GM08714 (cell line): ENCODE measurements around the gene VPS41.
"Not testable (repeated sequence)": the region's sequence is repeated elsewhere in the genome, so short reads cannot be mapped to it uniquely, and the experiment has no call there.

Experiments used
- H3K4me3 ChIP-seq: fragments of 200-500 bp; sonication (Bioruptor generic); 2 replicates; pipeline ENCODE4 v1.5.1; 2014; ENCODE audit warnings: mild to moderate bottlenecking, low read length, inconsistent platforms
- ZNF274 ChIP-seq: IDR thresholded peaks from 2 replicates; pipeline ENCODE4 v1.6.1; 2012; ENCODE audit warnings: mild to moderate bottlenecking, low read depth, low read length

VPS41 gene

DNA sequence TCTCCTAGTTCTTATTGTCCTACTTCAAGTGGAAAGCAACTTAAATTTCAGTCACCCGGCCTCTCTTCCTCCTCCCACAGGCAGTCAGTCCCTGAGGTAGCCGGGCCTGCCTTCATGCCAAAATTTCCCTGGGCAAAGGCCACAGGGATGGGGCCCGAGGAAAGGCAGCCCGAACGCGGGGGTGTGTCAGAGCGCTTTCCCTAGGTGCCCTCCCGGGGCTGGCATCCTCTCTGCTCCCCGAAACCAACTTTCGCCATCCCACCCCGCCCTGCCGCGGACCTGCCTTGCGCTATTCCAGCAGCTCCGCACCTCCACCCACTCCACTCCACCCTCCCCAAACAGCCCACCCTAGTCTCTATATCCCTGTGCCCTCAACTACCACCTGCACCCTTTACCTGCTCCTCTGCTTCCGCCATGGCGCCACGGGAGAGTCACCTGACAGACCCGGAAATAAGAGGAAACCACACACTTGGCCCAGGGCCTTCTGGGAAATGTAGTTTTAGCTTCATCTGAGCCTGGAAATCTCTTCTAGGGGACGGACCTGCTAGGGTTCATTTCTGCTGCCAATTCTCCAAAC is at the start of gene VPS41:
TSS of gene VPS41 (minus strand) at position 433 of the 577 bp plus-strand sequence. CDS start at position 416, 17 bp downstream.
- H3K4me3 ChIP-seq: peak within 1 kb of the TSS; percentile 95
- no peak for TF ChIP-seq ZNF274

DNA sequence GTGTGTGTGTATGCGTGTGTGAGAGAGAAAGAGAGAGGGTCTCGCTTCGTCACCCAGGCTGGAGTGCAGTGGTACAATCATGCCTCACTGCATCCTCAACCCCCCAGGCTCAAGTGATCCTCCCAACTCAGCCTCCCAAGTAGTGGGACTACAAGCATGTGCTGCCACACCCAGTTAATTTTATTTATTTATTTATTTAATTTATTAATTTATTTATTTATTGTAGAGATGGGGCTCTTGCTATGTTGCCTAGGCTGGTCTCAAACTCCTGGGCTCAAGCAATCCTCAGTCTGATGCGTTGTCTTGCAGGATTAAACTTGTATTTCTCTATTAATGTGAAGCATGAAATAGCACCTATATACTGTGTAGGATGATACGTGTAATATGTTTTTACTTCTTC is 46.9 kb upstream of the VPS41 start:
- no peak overlapping the region for H3K4me3 ChIP-seq
- no peak for TF ChIP-seq ZNF274

DNA sequence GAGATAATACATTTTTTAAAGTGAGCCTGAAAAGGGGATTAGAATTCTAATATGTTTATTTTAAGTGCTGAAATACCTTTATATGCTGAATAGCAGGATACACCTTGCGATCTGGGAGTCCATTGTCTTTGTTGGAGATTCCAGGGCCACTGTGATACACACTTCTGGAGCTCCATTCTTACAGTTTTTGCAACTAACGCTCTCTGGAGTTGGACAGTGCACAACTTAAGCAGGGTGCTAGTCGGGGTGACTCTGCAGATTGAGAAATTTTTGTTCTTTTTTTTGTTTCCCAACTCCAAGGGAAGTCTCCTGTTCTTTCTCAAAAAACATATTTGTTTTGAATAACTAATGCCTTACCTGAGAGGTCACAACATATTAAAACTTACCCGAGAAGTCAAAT is 45.0 kb upstream of the VPS41 start:
- TF ChIP-seq ZNF274: no peak
- no peak overlapping the region for H3K4me3 ChIP-seq

DNA sequence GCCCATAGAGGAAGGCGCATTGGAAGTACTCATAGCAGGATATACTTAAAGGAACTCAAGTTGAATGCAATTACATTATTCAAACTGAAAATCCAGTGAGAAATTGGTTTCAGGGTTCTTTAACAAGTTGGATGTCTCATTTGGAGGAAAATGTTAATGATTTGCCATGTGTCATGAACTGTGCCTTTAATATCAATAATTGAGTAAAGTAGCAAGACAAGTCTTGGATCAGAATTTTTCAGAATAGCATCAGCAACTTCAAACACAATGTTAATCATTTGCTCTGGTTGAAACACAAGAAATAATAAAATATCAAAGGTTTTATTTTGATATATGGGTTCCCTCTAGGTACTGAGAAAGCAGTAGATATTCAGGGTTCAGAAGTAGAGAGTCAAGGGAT is 44.2 kb upstream of the VPS41 start:
- no peak for TF ChIP-seq ZNF274
- H3K4me3 ChIP-seq: no peak overlapping the region

DNA sequence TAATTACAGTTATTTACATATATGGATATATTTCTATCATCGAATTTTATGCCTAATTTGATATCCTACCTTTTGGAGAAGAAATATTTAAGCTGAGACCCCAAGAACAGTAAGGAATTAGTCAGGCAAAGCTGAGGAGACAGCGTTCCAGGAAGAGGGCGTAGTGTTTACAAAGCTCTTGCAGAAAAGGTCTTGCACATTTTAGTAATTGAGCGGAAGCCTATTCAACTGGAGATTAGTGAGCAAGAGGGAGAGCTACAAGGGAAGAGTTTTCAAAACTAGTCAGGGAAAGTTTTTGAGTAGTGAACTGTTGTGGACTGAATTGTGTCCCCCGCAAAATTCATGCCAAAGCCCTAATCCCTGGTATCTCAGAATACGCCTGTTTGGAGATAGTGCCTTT is 42.2 kb upstream of the VPS41 start:
- TF ChIP-seq ZNF274: no peak

DNA sequence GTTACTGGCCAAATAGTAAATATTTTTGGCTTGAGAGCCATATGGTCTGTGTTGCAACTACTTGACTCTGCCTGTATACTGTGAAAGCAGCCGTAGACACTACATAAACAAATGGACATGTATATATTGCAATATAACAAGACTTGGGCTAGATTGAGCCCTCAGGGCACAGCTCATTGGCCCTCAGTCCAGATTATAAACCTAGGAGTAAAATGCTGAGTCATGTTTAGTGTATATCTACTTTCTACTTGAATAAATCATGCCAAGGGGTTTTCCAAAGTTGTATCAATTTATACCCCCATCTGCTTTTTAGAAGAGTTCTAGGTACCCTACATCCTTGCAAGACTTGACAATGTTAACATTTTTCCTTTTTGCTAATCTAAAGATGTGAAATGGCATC is 41.3 kb upstream of the VPS41 start:
- no peak overlapping the region for H3K4me3 ChIP-seq
- TF ChIP-seq ZNF274: no peak

More for the DNA sequence above, 42.2 kb upstream of the VPS41 start:
- H3K4me3 ChIP-seq: no peak overlapping the region

DNA sequence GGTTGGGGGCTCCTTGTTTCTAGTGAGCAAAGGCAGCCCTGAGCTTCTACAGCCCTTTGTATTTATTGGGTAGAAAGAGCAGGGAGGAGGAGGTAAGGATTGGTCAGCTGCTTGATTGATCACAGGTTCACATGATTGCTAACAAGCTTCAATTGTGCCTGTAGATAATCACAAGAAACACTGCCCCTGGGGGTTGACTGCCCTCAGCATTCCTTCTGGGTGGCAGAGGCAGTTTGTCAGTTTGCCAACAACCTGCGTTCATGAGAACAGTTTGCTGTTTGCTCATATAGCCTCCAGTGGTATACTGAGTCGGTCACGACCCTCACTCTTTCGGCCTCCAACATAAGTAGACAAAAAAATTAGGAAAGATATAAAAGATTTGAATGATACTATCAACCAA is 38.5 kb upstream of the VPS41 start:
- not testable (repeated sequence) for H3K4me3 ChIP-seq

DNA sequence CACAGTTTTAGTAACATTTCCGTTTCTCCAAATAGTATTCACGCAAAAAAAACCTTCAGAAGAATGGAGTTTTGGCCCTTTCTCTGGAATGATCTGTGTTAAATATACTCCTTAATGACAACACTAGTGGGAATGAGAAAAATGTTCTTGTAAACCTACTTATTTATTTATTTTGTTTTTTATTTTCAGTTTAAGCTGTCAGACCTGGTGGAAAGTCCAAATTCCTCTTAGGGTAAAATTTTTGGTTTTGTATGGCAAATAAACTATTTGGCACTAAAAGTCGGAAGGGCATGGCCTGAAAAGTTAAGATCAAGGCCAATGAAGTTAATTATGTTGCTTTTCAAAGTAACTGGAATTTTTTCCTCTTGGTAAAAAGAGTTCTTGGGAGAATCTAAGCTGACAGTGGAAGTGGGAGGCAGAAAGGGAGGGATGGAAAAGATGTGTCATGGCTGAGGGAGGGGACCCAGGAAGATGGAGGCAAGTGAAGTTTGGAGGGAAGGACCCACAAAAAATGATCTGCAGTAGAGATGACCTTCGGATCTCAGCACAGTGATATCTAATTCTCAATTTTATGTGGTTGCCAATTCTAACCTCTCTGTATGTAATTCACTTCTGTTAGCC is 33.5 kb upstream of the VPS41 start:
- no peak for TF ChIP-seq ZNF274
- no peak overlapping the region for H3K4me3 ChIP-seq

DNA sequence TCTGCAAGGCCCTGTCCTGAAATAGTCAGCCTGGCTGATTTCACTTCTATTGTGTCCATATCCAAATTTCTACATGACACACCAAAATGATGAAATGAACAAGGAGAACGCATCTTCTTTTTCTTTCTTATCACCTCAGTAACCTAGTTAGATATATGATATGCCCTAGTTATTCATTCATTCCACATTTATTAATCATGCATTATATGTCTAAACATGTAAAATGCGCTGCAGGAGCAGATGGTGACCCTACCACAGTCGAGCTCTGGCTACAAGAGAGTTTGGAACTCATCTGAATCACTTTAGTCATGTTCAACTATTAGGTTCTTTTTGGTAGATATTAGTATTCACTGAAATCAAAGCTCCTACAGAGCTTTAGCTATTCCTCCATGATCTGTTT is 31.8 kb upstream of the VPS41 start:
- no peak for TF ChIP-seq ZNF274
- H3K4me3 ChIP-seq: no peak overlapping the region

DNA sequence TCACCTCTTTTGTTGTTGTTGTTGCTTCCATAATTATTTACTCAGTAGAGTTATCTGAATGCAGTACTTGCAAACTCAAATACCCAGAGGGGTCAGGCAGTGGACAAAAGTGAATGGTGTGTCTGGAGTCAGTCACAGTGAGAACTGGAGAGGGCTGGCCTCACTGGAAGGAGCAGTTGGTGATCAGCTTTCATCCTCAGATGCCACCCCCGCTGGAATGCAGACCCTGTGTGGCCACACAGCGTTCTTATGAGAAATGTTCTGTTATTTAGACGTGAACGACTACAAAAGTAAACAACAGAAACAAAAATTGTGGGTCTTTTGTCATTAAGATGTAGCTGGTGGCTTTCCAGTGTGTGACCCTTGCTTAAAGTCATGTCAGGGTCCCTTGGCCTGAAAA is 29.6 kb upstream of the VPS41 start:
- no peak overlapping the region for H3K4me3 ChIP-seq
- no peak for TF ChIP-seq ZNF274

DNA sequence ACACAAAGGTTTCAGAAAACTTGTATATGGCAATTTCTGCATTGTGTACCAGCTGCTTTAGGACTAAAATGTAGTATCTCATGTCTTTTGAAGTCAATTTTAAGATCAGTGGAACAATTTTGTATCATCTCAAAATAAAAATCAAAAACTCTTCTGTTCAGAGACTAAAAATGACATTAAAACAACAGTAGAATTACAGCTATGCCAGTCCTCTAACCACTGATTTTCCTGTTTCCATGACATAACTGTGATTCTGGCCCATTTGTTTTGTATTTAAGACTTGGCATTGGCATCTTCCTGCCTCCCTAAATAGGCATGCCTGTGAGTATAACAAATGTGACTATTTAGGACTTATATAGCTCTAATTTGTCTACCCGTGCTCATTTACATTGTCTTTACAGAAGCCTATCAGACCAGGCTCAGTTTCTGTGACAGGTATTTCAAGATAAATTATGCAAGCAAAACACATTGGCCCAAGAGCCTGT is 29.1 kb upstream of the VPS41 start:
- TF ChIP-seq ZNF274: no peak
- H3K4me3 ChIP-seq: no peak overlapping the region

DNA sequence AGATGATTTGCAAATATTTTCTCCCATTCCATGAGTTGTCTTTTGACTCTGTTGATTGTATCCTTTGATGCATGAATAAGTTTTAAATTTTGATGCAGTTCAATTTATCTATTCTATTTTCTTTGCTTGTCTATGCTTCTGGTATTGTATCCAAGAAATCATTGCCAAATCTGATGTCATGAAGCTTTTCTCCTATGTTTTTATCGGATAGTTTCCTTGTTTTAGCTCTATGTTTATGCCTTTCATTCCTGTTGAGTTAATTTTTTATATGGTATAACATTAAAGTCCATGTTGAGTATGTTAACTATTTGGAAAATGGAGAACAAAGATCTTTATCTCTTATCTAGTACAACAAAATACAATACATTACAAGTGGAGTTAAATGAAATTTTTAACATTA is 27.6 kb upstream of the VPS41 start:
- H3K4me3 ChIP-seq: no peak overlapping the region
- TF ChIP-seq ZNF274: no peak

DNA sequence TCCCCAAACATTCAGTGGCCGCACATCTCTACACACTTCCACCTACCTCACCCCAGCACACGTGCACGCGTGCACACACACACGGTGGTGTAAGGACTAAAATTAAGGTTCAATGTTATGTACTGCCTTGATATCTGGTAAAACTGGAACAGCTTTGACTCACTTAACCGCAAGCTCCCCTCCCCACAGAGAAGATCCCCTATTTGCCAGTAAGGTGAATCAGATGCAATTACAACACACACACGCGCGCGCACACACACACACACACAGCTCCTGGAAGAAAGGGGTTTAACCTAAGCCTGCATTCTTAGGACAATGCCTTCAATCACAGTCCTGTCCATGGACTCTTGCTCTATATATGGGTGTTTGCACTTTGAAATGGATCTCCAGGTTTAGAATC is 25.5 kb upstream of the VPS41 start:
- TF ChIP-seq ZNF274: no peak
- no peak overlapping the region for H3K4me3 ChIP-seq

DNA sequence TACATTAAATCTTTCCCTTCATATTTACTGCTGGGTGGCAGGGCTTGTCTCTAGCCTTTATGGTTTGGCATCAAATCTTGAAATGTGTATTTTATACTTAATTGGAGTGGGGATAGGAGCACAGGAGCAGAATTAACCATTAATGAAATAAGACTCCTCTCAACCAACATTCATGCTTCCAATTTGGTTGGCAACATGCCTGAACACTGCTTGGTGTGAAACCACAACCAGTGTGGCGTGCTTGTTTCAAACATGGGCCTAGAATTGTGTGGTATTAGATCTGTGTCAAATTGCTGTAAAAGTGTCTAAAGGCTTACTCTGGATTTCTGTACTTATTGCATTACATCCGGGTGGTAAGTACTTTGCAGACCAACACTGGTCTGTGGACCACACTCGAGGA is 25.1 kb upstream of the VPS41 start:
- no peak for TF ChIP-seq ZNF274
- H3K4me3 ChIP-seq: no peak overlapping the region

DNA sequence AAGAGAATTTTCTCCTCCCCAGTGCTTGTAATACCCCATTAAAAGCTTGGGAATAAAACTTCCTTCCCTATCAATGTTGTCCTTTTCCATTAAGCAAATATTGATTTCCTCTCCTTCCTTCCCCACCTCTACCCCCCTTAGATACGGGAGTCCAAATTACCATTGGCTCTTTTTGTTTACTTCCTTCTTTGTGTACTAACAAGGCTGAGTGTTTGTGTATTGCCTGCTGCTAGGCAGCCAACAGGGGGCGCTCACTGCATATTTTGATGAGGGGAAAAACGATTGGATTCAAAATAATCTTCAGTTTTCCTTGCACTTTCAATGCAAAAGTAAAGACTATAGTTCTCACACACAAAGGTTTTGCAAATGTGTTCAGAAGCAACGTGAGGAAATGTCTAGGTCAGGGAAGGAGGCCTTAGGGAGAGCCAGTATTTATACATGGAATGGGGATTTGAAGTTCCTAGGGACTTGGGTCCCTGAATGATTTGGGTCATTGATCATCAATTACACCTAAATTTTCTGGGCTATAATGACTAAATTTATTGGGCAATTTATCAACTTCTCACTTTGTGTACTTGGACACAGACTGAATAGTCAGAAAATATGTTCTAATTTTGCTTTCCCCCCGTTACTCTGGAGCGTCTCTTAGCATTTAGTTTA is 23.6 kb upstream of the VPS41 start:
- no peak overlapping the region for H3K4me3 ChIP-seq

More for the DNA sequence above, 23.6 kb upstream of the VPS41 start:
- no peak for TF ChIP-seq ZNF274
